Measurements from ENCODE around the gene MLF2.

Gene MLF2

DNA sequence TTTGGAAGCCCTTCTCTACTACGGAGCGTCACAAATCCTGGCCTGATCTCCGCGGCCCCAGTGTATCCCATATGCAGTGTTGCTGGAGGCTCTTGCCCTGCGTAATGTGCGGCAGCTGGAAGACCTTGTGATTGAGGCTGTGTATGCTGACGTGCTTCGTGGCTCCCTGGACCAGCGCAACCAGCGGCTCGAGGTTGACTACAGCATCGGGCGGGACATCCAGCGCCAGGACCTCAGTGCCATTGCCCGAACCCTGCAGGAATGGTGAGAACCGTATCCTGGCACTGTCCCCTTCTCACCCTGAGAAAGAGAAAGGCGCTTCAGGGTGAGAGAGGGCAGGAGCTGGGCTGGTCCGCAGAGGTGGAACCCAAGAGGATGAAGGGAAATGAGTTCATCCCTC is 23.8 kb downstream of the MLF2 start:
- Histone ChIP-seq H3K79me2 (ENCODE audit: insufficient read depth, low read depth) (no peaks in the 10 kb centered on the region), H3K27me3 (ENCODE audit: insufficient read depth, low read depth) (no peaks in the 10 kb centered on the region), H3K9ac (no peak overlapping the region), H3K27ac (no peak overlapping the region), H3K4me1 (ENCODE audit: low read depth, poor library complexity, severe bottlenecking) (peaks cover 10% of the 10 kb centered on the region), H3K4me3 (IDR thresholded peaks at IDR 0.05; ENCODE audit: insufficient read depth, low read depth, low read length) (no peak overlapping the region), H4K20me1 (ENCODE audit: insufficient read depth) (no peaks in the 10 kb centered on the region), H2AFZ (ENCODE audit: low read depth) (no peak overlapping the region), H3K36me3 (ENCODE audit: insufficient read depth) (no peaks in the 10 kb centered on the region), H3K4me2 (no peak overlapping the region)
- TF ChIP-seq, protein P1, sequence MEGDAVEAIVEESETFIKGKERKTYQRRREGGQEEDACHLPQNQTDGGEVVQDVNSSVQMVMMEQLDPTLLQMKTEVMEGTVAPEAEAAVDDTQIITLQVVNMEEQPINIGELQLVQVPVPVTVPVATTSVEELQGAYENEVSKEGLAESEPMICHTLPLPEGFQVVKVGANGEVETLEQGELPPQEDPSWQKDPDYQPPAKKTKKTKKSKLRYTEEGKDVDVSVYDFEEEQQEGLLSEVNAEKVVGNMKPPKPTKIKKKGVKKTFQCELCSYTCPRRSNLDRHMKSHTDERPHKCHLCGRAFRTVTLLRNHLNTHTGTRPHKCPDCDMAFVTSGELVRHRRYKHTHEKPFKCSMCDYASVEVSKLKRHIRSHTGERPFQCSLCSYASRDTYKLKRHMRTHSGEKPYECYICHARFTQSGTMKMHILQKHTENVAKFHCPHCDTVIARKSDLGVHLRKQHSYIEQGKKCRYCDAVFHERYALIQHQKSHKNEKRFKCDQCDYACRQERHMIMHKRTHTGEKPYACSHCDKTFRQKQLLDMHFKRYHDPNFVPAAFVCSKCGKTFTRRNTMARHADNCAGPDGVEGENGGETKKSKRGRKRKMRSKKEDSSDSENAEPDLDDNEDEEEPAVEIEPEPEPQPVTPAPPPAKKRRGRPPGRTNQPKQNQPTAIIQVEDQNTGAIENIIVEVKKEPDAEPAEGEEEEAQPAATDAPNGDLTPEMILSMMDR (conservative IDR thresholded peaks at IDR 0.05; ENCODE audit: low read depth, low read length) = no peak

DNA sequence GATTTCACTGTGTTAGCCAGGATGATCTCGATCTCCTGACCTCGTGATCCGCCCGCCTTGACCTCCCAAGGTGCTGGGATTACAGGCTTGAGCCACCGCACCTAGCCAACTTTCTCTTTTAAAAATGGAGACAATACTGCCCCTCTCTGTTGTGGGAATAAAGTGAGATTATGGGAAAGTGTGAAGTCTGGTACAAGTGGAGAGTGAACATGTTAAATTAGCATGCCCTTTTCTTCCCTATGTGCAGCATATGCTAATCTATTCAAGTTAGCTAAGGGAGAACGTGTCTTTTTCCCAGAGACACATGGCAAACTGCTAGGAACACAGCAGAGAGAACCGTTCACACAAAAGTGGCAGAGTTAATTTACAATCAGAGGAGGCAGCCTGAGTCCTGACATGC is 27.6 kb downstream of the MLF2 start:
- no peak overlapping the region for H3K9ac ChIP-seq
- H3K27ac ChIP-seq = no peak overlapping the region
- peaks cover 15% of the 10 kb centered on the region for H3K4me1 ChIP-seq (ENCODE audit: low read depth, poor library complexity, severe bottlenecking)
- H3K79me2 ChIP-seq (ENCODE audit: insufficient read depth, low read depth) = no peaks in the 10 kb centered on the region
- H3K4me3 ChIP-seq (IDR thresholded peaks at IDR 0.05; ENCODE audit: insufficient read depth, low read depth, low read length) = no peak overlapping the region
- H3K4me2 ChIP-seq = peak overlapping the region; percentile 100
- H3K36me3 ChIP-seq (ENCODE audit: insufficient read depth) = no peaks in the 10 kb centered on the region
- H3K27me3 ChIP-seq (ENCODE audit: insufficient read depth, low read depth) = no peaks in the 10 kb centered on the region
- H2AFZ ChIP-seq (ENCODE audit: low read depth) = no peak overlapping the region
- TF ChIP-seq, protein P1 (conservative IDR thresholded peaks at IDR 0.05; ENCODE audit: low read depth, low read length) = no peak
- H4K20me1 ChIP-seq (ENCODE audit: insufficient read depth) = no peaks in the 10 kb centered on the region

DNA sequence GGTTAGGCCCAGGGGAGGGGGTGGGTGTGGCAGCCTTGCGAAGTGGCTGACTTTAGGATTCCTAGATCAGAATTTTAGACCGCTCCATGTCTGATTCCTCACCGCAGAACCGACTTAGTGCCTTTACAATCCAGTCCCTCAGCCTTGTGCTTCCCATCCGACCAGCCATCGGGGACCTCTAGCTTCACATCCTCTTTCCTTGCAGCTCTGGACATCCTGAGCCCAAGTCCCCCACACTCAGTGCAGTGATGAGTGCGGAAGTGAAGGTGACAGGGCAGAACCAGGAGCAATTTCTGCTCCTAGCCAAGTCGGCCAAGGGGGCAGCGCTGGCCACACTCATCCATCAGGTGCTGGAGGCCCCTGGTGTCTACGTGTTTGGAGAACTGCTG is 28.5 kb downstream of the MLF2 start:
- no peaks in the 10 kb centered on the region for H4K20me1 ChIP-seq (ENCODE audit: insufficient read depth)
- H3K9ac ChIP-seq = peak overlapping the region; percentile 76
- no peak overlapping the region for H3K4me3 ChIP-seq (IDR thresholded peaks at IDR 0.05; ENCODE audit: insufficient read depth, low read depth, low read length)
- TF ChIP-seq, protein P1 (conservative IDR thresholded peaks at IDR 0.05; ENCODE audit: low read depth, low read length) = no peak
- H3K36me3 ChIP-seq (ENCODE audit: insufficient read depth) = no peaks in the 10 kb centered on the region
- peaks cover 15% of the 10 kb centered on the region for H3K4me1 ChIP-seq (ENCODE audit: low read depth, poor library complexity, severe bottlenecking)
- peak overlapping the region; percentile 88; the same call in 1 of the 2 replicates for H2AFZ ChIP-seq (ENCODE audit: low read depth)
- no peaks in the 10 kb centered on the region for H3K79me2 ChIP-seq (ENCODE audit: insufficient read depth, low read depth)
- H3K27me3 ChIP-seq (ENCODE audit: insufficient read depth, low read depth) = no peaks in the 10 kb centered on the region
- peak overlapping the region; percentile 100 for H3K4me2 ChIP-seq
- H3K27ac ChIP-seq = peak overlapping the region; percentile 78

DNA sequence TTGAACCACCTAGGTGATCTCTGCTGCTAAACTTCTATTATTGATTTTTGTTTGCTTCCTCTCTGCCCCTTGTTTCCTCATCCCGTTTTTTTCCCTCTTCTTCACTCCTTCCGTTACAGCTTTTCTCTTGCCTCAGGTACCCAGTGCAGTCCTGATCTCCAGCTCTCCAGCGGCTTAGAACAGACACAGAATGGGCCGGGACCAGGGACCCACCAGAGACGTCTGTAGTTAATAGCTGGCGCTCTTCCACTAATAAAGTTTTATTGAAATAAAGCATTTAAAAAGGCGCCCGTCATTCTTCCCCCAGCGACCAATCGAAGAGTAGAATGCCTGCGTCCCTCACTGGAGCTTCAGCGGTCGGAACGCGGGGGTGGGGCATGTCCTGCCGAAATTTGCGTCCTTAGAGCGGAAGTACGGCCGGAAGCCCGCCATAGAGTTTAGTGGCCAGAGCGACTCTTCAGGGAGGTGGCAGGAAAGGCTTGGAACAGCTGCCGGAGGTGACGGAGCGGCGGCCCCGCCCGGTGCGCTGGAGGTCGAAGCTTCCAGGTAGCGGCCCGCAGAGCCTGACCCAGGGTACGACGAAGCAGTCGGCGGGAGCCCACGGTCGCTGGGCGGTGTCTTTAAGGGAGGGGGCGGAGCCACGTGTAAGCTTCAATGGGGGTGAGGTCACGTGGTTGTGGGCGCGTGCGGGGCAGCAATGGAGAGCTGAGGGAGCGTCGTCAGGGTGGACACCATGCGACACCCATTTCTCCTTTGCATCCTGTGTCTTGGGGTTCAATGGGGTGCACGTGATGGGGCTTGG is 29.1 kb downstream of the MLF2 start, which contains the start of gene COPS7A:
Gene COPS7A (plus strand): TSS at position 440 of the 802 bp plus-strand sequence. CDS start 611 bp downstream, outside the sequence.
- Histone ChIP-seq H3K79me2 (ENCODE audit: insufficient read depth, low read depth) (no peaks in the 10 kb centered on the region), H3K27me3 (ENCODE audit: insufficient read depth, low read depth) (no peaks in the 10 kb centered on the region), H3K9ac (peak within 1 kb of the TSS; percentile 76), H3K27ac (peak within 1 kb of the TSS; percentile 78), H3K4me2 (peak within 1 kb of the TSS; percentile 100), H3K4me1 (ENCODE audit: low read depth, poor library complexity, severe bottlenecking) (peaks cover 15% of the 10 kb centered on the region), H2AFZ (ENCODE audit: low read depth) (peak within 1 kb of the TSS; percentile 88), H4K20me1 (ENCODE audit: insufficient read depth) (no peaks in the 10 kb centered on the region), H3K36me3 (ENCODE audit: insufficient read depth) (no peaks in the 10 kb centered on the region), H3K4me3 (IDR thresholded peaks at IDR 0.05; ENCODE audit: insufficient read depth, low read depth, low read length) (no peak within 1 kb of the TSS)
- TF ChIP-seq, protein P1 (conservative IDR thresholded peaks at IDR 0.05; ENCODE audit: low read depth, low read length) = no peak

All from KMS-11 (cell line).